Activated naive CD8-positive, alpha-beta T cell treated with anti-CD3 and anti-CD28 coated beads, Interleukin-2, amount 10 ng/mL, durations not matched to agents 7 days and 5 days (primary cell): ENCODE measurements around the gene MINPP1. TPM values are rescaled to one million over a fixed set of nuclear protein-coding genes. Genes with fewer than 3 reads are reported as not detected.
"Not testable (repeated sequence)": the region's sequence is repeated elsewhere in the genome, so short reads cannot be mapped to it uniquely, and the experiment has no call there.

ENCODE experiments used
- ATAC-seq: fragments of 150-1000 bp; cut with Tn5 transposase; one replicate; pipeline ENCODE4 v1.10.0; 2021; ENCODE audit warnings: low read depth, moderate library complexity
- POLR2A ChIA-PET: fragments of 350-600 bp; sonication (Branson Sonifier 250); formaldehyde crosslinking; loops from one replicate; lab custom pipeline; 2021; ENCODE audit warnings: antibody characterized with exemption; lab: Charles Lee
- DNase-seq: peaks from one replicate; pipeline ENCODE4 v3.0.0; 2021
- H3K27ac Mint-ChIP-seq: one replicate; pipeline ENCODE4 v1.8.0; 2022; ENCODE audit warnings: mild to moderate bottlenecking, mixed read lengths
- H3K27me3 Mint-ChIP-seq: one replicate; pipeline ENCODE4 v1.8.0; 2022; ENCODE audit warnings: mild to moderate bottlenecking, moderate library complexity, mixed read lengths
- H3K36me3 Mint-ChIP-seq: one replicate; pipeline ENCODE4 v1.8.0; 2021; ENCODE audit warnings: mild to moderate bottlenecking, mixed read lengths
- H3K4me1 Mint-ChIP-seq: one replicate; pipeline ENCODE4 v1.8.0; 2021; ENCODE audit warnings: mixed read lengths
- H3K4me3 Mint-ChIP-seq: one replicate; pipeline ENCODE4 v1.8.0; 2022; ENCODE audit warnings: mild to moderate bottlenecking, moderate library complexity, mixed read lengths
- H3K9me3 Mint-ChIP-seq: one replicate; pipeline ENCODE4 v1.8.0; 2021; ENCODE audit warnings: mixed read lengths
- total RNA-seq, 2 experiments: library from RNA; stranded (reverse); gene quantifications; one replicate each; pipeline ENCODE4 v1.2.3, GENCODE V29; 2021

The MINPP1 gene, protein sequence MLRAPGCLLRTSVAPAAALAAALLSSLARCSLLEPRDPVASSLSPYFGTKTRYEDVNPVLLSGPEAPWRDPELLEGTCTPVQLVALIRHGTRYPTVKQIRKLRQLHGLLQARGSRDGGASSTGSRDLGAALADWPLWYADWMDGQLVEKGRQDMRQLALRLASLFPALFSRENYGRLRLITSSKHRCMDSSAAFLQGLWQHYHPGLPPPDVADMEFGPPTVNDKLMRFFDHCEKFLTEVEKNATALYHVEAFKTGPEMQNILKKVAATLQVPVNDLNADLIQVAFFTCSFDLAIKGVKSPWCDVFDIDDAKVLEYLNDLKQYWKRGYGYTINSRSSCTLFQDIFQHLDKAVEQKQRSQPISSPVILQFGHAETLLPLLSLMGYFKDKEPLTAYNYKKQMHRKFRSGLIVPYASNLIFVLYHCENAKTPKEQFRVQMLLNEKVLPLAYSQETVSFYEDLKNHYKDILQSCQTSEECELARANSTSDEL
- total RNA-seq, result 1 to 10 TPM; 7.7 to 8.0 TPM

DNA sequence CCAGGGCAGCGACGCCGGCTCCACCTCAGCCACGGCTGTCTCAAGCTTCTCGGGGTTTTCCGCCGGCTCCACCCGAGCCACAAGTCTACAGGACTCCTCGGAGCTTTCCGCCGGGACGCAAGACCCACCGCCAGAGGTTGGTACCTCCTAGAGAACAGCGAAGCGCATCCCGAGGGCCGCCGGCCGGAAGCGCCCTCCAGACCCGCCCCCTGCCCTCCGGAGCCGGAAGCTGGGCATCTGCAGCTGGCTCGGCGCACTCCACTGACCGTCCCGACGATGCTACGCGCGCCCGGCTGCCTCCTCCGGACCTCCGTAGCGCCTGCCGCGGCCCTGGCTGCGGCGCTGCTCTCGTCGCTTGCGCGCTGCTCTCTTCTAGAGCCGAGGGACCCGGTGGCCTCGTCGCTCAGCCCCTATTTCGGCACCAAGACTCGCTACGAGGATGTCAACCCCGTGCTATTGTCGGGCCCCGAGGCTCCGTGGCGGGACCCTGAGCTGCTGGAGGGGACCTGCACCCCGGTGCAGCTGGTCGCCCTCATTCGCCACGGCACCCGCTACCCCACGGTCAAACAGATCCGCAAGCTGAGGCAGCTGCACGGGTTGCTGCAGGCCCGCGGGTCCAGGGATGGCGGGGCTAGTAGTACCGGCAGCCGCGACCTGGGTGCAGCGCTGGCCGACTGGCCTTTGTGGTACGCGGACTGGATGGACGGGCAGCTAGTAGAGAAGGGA is at the start of gene MINPP1:
TSS of gene MINPP1 (plus strand) at position 254 of the 726 bp plus-strand sequence. CDS start at position 277, 23 bp downstream.
- H3K27ac Mint-ChIP-seq, result peak within 1 kb of the TSS; percentile 84
- H3K4me1 Mint-ChIP-seq, result peaks cover 29% of the 10 kb centered on the region
- peaks cover 7% of the 10 kb centered on the region for H3K27me3 Mint-ChIP-seq
- DNase-seq (peak; percentile 80), ATAC-seq (peak; percentile 87)
- POLR2A ChIA-PET, result interaction anchor here (0.9 kb wide), 1 partner anchor 315 kb away, joined by 3 read pairs; no protein-coding TSS in a partner anchor
- peak within 1 kb of the TSS; percentile 95 for H3K4me3 Mint-ChIP-seq
- H3K9me3 Mint-ChIP-seq, result no peaks in the 10 kb centered on the region
- H3K36me3 Mint-ChIP-seq, result peaks cover 11% of the 10 kb centered on the region

DNA sequence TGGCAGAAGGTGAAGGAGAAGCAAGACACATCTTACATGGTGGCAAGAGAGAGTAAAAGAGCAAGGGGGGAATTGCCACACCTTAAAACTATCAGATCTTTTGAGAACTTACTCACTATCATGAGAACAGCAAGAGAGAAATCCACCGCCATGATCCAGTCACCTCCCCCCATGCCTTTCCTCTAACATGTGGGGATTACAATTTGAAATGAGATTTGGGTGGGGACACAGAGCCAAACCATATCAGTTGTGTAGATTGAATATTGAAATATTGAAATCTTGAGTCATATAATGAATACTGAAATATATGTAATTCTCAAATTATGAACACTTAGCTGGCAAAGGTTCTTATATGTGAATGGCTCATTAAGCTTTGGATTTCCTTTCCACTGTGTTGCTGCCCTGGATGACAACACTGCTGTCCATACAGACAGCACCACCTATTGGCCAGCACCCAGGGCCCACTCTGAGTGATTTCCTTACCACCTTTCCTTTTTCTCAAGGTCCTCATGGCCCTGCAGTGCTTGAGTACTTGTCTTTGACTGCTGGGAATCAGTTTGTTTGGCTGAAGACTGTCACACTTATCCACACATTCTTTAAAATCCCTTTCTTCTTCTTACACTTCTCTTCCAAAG is 48.0 kb upstream of the MINPP1 start:
- H3K4me1 Mint-ChIP-seq, H3K4me3 Mint-ChIP-seq, H3K27me3 Mint-ChIP-seq, POLR2A ChIA-PET, ATAC-seq, DNase-seq, H3K36me3 Mint-ChIP-seq, H3K27ac Mint-ChIP-seq, H3K9me3 Mint-ChIP-seq: not testable (repeated sequence)

DNA sequence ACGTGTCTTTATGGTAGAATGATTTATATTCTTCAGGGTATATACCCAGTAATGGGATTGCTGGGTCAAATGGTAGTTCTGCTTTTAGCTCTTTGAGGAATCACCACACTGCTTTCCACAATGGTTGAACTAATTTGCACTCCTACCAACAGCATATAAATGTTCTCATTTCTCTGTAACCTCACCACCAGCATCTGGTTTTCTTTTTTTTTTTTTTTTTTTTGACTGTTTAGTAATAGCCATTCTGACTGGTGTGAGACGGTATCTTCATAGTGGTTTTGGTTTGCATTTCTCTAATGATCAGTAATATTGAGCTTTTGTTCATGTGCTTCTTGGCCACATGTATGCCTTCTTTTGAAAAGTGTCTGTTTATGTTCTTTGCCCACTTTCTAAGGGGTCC is 42.9 kb upstream of the MINPP1 start:
- DNase-seq, H3K4me1 Mint-ChIP-seq, H3K36me3 Mint-ChIP-seq, ATAC-seq, POLR2A ChIA-PET, H3K27me3 Mint-ChIP-seq, H3K4me3 Mint-ChIP-seq, H3K27ac Mint-ChIP-seq, H3K9me3 Mint-ChIP-seq: not testable (repeated sequence)

DNA sequence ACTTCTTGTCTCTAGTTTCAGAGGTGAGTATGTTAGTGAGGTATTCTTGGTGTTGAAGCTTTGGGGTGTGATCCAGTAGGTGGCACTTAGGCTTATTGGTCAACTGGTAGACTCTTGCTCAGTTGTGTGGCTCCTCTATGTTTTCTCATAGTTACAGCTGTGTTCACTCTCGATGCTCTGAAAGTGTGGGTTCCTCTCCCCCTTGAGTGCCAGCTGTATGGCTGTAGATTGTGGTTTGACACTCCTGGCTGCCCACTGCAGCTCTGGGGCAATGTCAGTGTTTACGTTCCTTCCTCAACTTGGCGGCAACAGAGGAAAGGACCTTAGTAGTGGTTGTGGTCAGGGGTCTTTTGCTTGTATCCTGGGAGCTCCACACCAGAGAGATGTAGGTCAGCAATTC is 37.8 kb upstream of the MINPP1 start:
- H3K9me3 Mint-ChIP-seq, H3K27me3 Mint-ChIP-seq, POLR2A ChIA-PET, H3K27ac Mint-ChIP-seq, H3K36me3 Mint-ChIP-seq, DNase-seq, H3K4me1 Mint-ChIP-seq, H3K4me3 Mint-ChIP-seq, ATAC-seq: not testable (repeated sequence)

DNA sequence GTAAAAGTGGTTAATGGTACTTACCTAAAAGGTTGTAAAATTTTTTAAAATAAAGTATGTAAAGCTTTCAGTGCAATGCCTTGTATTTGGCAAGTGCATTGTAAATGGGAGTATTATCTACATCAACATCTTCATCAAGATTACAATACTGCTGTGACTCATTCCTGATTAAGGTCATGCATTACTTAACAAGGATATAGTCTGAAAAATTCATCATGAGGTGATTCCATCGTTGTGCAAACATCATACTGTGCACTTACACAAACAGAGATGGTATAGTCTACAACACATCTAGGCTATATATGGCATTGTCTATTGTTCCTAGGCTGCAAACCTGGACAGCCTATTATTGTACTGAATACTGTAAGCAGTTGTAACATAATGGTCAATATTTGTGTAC is 16.0 kb upstream of the MINPP1 start:
- H3K36me3 Mint-ChIP-seq, H3K4me1 Mint-ChIP-seq, DNase-seq, POLR2A ChIA-PET, H3K4me3 Mint-ChIP-seq, H3K27me3 Mint-ChIP-seq, H3K9me3 Mint-ChIP-seq, ATAC-seq, H3K27ac Mint-ChIP-seq: not testable (repeated sequence)

DNA sequence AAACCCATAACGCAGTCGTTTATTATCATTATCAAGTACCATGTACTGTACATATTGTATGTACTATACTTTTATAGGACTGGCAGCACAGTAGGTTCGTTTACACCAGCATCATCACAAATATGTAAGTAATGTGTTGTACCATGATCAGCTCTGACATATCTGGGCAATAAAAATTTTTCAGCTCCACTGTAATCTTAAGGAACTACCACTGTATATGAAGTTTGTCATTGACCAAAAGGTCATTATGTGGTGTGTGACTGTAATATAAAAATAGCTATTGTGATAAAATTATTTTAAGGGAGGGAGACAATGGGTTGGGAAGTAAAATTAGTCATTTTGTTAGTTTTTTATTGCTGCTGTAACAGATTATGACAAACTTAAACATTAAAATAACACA is 14.4 kb upstream of the MINPP1 start:
- DNase-seq, H3K4me3 Mint-ChIP-seq, H3K27me3 Mint-ChIP-seq, H3K27ac Mint-ChIP-seq, H3K36me3 Mint-ChIP-seq, ATAC-seq, POLR2A ChIA-PET, H3K4me1 Mint-ChIP-seq, H3K9me3 Mint-ChIP-seq: not testable (repeated sequence)

DNA sequence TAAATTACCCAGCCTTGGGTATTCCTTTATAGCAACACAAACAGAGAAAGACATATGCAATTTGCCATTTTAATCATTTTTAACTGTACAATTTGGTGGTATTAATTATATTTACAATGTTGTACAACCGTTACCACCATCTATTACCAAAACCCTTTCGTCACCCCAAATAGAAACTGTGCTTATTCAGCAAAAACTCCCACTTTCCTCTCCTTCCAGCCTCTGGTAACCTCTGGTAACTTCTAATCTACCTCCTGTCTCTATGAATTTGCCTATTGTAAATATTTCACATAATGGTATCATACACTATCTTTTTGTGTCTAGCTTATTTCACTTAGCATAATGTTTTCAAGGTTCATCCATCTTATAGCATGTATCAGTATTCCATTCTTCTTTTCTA is 12.2 kb upstream of the MINPP1 start:
- DNase-seq, H3K36me3 Mint-ChIP-seq, ATAC-seq, H3K27ac Mint-ChIP-seq, POLR2A ChIA-PET, H3K9me3 Mint-ChIP-seq, H3K4me3 Mint-ChIP-seq, H3K4me1 Mint-ChIP-seq: not testable (repeated sequence)
- peaks cover 10% of the 10 kb centered on the region for H3K27me3 Mint-ChIP-seq

DNA sequence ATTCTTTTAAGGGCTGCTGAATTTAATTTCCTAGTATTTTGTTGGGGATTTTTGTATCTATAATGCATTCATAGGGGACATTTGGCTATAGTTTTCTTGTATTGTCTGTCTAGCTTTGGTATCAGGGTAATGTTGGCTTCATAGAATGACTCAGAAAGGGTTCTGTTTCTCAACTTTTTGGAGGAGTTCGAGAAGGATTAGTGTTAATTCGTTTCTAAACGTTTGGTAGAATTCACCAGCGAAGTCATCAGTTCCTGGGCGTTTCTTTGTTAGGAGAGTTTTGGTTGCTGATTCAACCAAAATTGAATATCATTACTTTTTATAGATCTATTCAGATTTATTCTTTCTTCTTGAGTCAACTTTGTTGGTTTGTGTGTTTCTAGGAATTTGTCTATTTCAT is 9.2 kb upstream of the MINPP1 start:
- H3K4me3 Mint-ChIP-seq, H3K4me1 Mint-ChIP-seq, H3K9me3 Mint-ChIP-seq, H3K27ac Mint-ChIP-seq, H3K36me3 Mint-ChIP-seq, POLR2A ChIA-PET, ATAC-seq, DNase-seq: not testable (repeated sequence)
- H3K27me3 Mint-ChIP-seq, result peaks cover 16% of the 10 kb centered on the region

DNA sequence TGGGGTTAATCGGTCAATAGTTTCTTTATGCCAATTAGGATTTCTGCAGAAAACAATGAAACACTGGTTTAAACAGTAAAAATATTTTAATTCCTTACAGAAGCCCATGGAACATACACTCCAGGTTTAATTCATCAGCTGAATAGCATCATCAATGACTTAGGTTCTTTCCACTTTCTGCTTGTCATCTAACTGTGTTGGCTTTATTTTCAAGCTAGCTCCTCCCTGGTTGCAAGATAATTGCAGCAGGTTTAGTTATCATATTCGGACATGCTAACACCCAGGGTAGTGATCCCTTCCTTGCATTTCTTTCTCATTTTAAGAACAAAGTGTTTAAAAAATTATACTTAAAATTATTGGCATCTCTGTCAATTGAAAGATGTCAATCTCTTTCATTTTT is 7.3 kb upstream of the MINPP1 start:
- ATAC-seq, POLR2A ChIA-PET, DNase-seq, H3K4me1 Mint-ChIP-seq, H3K27ac Mint-ChIP-seq, H3K36me3 Mint-ChIP-seq, H3K9me3 Mint-ChIP-seq, H3K4me3 Mint-ChIP-seq: not testable (repeated sequence)
- peaks cover 20% of the 10 kb centered on the region for H3K27me3 Mint-ChIP-seq

DNA sequence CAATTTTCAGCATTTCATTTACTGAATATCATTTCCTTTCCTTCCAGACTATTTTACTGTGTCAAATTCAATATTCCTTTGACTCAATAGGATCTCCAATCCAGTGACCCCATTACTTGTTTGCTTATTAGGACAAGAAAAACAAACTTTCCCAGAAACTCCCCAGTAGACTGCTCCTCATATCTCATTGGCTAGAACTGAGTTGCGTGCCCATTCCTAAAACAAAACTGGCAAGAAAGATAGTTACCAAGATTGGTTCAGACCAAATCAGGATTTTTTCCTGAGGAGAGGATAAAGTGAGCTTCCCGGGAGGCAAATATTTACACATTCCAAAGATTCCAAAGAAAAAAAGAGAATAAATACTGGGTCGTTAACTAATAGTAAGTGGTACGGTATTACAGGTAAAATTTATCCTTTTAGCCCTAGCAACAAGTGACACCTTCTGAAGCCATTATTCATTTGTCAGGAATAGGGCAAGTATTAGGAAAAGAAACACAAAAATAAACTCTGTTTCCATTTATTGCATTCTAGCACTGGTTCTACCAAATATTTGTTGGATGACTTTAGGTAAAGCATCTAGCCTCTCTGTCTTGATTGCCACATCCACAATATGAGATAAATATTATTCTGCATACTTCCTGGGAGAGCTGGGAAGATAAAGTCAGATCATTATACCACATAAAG is 6.4 kb upstream of the MINPP1 start:
- H3K27ac Mint-ChIP-seq, H3K4me1 Mint-ChIP-seq, H3K9me3 Mint-ChIP-seq, DNase-seq, ATAC-seq, POLR2A ChIA-PET, H3K36me3 Mint-ChIP-seq, H3K4me3 Mint-ChIP-seq: not testable (repeated sequence)
- peaks cover 20% of the 10 kb centered on the region for H3K27me3 Mint-ChIP-seq

DNA sequence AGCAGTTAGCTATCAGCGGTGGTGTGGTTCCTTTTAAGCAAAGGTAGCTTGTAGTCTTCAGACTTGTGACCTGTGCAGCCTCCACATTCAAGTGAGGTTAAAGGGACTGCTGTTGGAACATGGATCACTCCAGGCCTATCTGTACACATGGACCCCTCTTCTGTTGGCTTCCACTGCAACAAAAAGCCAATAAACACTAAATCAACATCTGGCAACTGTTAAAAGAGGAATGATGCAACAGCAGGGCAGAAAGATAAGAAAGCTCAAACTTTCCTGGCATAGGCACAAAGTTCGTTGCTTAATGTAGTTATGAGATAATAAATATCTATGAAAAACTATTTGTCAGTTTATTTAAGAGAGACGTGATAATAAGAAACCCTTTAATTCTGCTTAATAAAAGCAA is 4.0 kb upstream of the MINPP1 start:
- H3K36me3 Mint-ChIP-seq, result no peaks in the 10 kb centered on the region
- H3K27ac Mint-ChIP-seq, result no peak overlapping the region
- ATAC-seq, result no peak
- H3K27me3 Mint-ChIP-seq, result peaks cover 19% of the 10 kb centered on the region
- peaks cover 9% of the 10 kb centered on the region for H3K4me1 Mint-ChIP-seq
- POLR2A ChIA-PET, result no interaction called here
- no peak for DNase-seq
- H3K4me3 Mint-ChIP-seq, result no peak overlapping the region
- H3K9me3 Mint-ChIP-seq, result no peaks in the 10 kb centered on the region

DNA sequence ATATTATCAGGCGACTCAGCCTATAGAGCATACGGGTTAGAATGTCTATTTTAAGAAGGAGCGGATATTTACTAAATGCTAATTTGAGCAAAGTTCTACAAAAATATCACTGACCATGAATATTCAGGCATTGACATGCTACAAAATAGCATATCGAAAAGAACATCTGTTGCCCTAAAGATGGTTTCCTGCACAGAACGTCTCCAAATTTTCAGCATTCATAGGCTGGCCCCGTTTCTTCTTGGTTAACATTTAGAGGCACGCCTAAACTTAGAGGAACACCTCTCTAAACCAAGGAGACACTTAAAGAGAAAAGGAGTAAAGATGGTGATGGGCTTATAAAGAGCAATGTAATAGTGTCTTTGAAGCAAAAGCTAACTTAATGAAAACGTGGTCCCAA is 1.3 kb upstream of the MINPP1 start:
- Mint-ChIP-seq H3K27me3 (peaks cover 10% of the 10 kb centered on the region), H3K36me3 (no peaks in the 10 kb centered on the region), H3K4me1 (peaks cover 24% of the 10 kb centered on the region), H3K4me3 (no peak overlapping the region), H3K27ac (no peak overlapping the region), H3K9me3 (no peaks in the 10 kb centered on the region)
- ATAC-seq (no peak), DNase-seq (no peak)
- POLR2A ChIA-PET, result no interaction called here

DNA sequence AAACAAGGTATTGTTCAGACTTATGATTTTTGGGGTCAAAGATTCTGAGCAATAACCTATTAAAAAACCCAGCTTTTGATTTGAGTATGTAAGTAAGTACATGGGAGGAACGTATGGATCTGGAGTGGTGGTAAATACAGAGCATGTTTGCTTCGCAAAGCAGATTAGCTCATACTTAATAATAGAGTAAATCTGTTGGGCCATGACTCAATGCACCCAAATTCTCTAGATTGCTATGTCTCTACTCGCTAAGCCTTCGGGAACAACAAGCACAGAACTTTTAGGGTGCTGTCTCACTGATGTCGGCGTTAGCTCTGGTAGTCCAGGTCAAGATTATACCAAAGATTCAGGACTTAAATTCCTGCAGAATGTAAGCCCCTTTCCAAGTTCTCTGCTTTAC is 807 bp upstream of the MINPP1 start:
- H3K27ac Mint-ChIP-seq, result no peak overlapping the region
- POLR2A ChIA-PET, result interaction anchor here (0.9 kb wide), 1 partner anchor 316 kb away, joined by 3 read pairs; no protein-coding TSS in a partner anchor
- peaks cover 10% of the 10 kb centered on the region for H3K27me3 Mint-ChIP-seq

More for the DNA sequence above, 807 bp upstream of the MINPP1 start:
- H3K36me3 Mint-ChIP-seq, result peaks cover 4% of the 10 kb centered on the region
- ATAC-seq, result no peak
- peak overlapping the region; percentile 95 for H3K4me3 Mint-ChIP-seq
- H3K9me3 Mint-ChIP-seq, result no peaks in the 10 kb centered on the region
- DNase-seq, result no peak
- H3K4me1 Mint-ChIP-seq, result peaks cover 28% of the 10 kb centered on the region
